Mucosa of stomach (tissue), 1 donor: ENCODE data around the gene NUB1.

Source experiments
- H3K27me3 ChIP-seq: one replicate; pipeline ENCODE4 v1.7.0; 2013; ENCODE audit warnings: mild to moderate bottlenecking, low read length; ENCODE audit not compliant: control insufficient read depth, insufficient read depth
- H3K36me3 ChIP-seq: one replicate; pipeline ENCODE4 v1.7.0; 2013; ENCODE audit warnings: low read length; ENCODE audit not compliant: control insufficient read depth, insufficient read depth
- H3K4me1 ChIP-seq: one replicate; pipeline ENCODE4 v1.7.0; 2013; ENCODE audit warnings: mild to moderate bottlenecking, low read length; ENCODE audit not compliant: control insufficient read depth, insufficient read depth
- H3K4me3 ChIP-seq: one replicate; pipeline ENCODE4 v1.7.0; 2013; ENCODE audit warnings: low read length
- H3K9ac ChIP-seq: one replicate; pipeline ENCODE4 v1.7.0; 2013; ENCODE audit warnings: mild to moderate bottlenecking, low read length, moderate library complexity
- H3K9me3 ChIP-seq: one replicate; pipeline ENCODE4 v1.7.0; 2013; ENCODE audit warnings: mild to moderate bottlenecking, low read length, moderate library complexity; ENCODE audit not compliant: control insufficient read depth
- donor health status: Pancreatic carcinoma.

NUB1 gene

GRCh38 chr7:151306860-151307259 is 34.8 kb upstream of the NUB1 start:
- Histone ChIP-seq H3K9me3 (peaks cover 5% of the 10 kb centered on the region), H3K27me3 (peaks cover 34% of the 10 kb centered on the region), H3K4me3 (no peak overlapping the region), H3K4me1 (peaks cover 8% of the 10 kb centered on the region), H3K36me3 (no peaks in the 10 kb centered on the region), H3K9ac (no peak overlapping the region)

GRCh38 chr7:151307536-151307935 is 34.1 kb upstream of the NUB1 start:
- Histone ChIP-seq H3K36me3 (no peaks in the 10 kb centered on the region), H3K4me3 (no peak overlapping the region), H3K4me1 (peaks cover 8% of the 10 kb centered on the region), H3K27me3 (peaks cover 27% of the 10 kb centered on the region), H3K9ac (no peak overlapping the region), H3K9me3 (peaks cover 5% of the 10 kb centered on the region)

- Histone ChIP-seq H3K4me1 (peaks cover 6% of the 10 kb centered on the region), H3K9me3 (peaks cover 5% of the 10 kb centered on the region), H3K4me3 (no peak overlapping the region), H3K36me3 (no peaks in the 10 kb centered on the region), H3K27me3 (peaks cover 21% of the 10 kb centered on the region), H3K9ac (no peak overlapping the region)
Measured at GRCh38 chr7:151308256-151308655, 33.4 kb upstream of the NUB1 start.

- Histone ChIP-seq H3K27me3 (peaks cover 16% of the 10 kb centered on the region), H3K9me3 (peaks cover 5% of the 10 kb centered on the region), H3K9ac (no peak overlapping the region), H3K4me3 (no peak overlapping the region), H3K4me1 (peaks cover under 1% of the 10 kb centered on the region), H3K36me3 (no peaks in the 10 kb centered on the region)
Measured at GRCh38 chr7:151308791-151309190, 32.8 kb upstream of the NUB1 start.

- H3K4me1 ChIP-seq: no peaks in the 10 kb centered on the region
Measured at GRCh38 chr7:151309311-151309710, 32.3 kb upstream of the NUB1 start.

GRCh38 chr7:151310578-151310977 is 31.0 kb upstream of the NUB1 start:
- Histone ChIP-seq H3K9me3 (peaks cover 5% of the 10 kb centered on the region), H3K27me3 (peaks cover 7% of the 10 kb centered on the region), H3K9ac (no peak overlapping the region), H3K4me3 (no peak overlapping the region), H3K36me3 (no peaks in the 10 kb centered on the region), H3K4me1 (no peaks in the 10 kb centered on the region)

More at GRCh38 chr7:151309311-151309710, 32.3 kb upstream of the NUB1 start:
- H3K9me3 ChIP-seq: peaks cover 5% of the 10 kb centered on the region
- H3K4me3 ChIP-seq: no peak overlapping the region
- H3K27me3 ChIP-seq: peaks cover 13% of the 10 kb centered on the region
- no peak overlapping the region for H3K9ac ChIP-seq
- H3K36me3 ChIP-seq: no peaks in the 10 kb centered on the region

- no peaks in the 10 kb centered on the region for H3K36me3 ChIP-seq
- no peaks in the 10 kb centered on the region for H3K4me1 ChIP-seq
- no peak overlapping the region for H3K4me3 ChIP-seq
- H3K27me3 ChIP-seq: peaks cover 7% of the 10 kb centered on the region
- peaks cover 5% of the 10 kb centered on the region for H3K9me3 ChIP-seq
- H3K9ac ChIP-seq: no peak overlapping the region
Measured at GRCh38 chr7:151311294-151311864, 30.2 kb upstream of the NUB1 start.

GRCh38 chr7:151312356-151312755 is 29.3 kb upstream of the NUB1 start:
- Histone ChIP-seq H3K36me3 (no peaks in the 10 kb centered on the region), H3K4me3 (no peak overlapping the region), H3K4me1 (no peaks in the 10 kb centered on the region), H3K9ac (no peak overlapping the region), H3K9me3 (peaks cover 5% of the 10 kb centered on the region), H3K27me3 (peaks cover 4% of the 10 kb centered on the region)

- no peaks in the 10 kb centered on the region for H3K4me1 ChIP-seq
- no peaks in the 10 kb centered on the region for H3K27me3 ChIP-seq
- no peaks in the 10 kb centered on the region for H3K36me3 ChIP-seq
- H3K9ac ChIP-seq: no peak overlapping the region
- peaks cover 5% of the 10 kb centered on the region for H3K9me3 ChIP-seq
- no peak overlapping the region for H3K4me3 ChIP-seq
Measured at GRCh38 chr7:151312831-151313809, 28.5 kb upstream of the NUB1 start.

GRCh38 chr7:151313857-151314256 is 27.8 kb upstream of the NUB1 start:
- no peak overlapping the region for H3K9ac ChIP-seq
- H3K4me1 ChIP-seq: no peaks in the 10 kb centered on the region
- no peaks in the 10 kb centered on the region for H3K27me3 ChIP-seq

GRCh38 chr7:151314401-151314800 is 27.2 kb upstream of the NUB1 start:
- no peak overlapping the region for H3K4me3 ChIP-seq
- H3K9ac ChIP-seq: no peak overlapping the region
- H3K36me3 ChIP-seq: no peaks in the 10 kb centered on the region
- H3K4me1 ChIP-seq: no peaks in the 10 kb centered on the region
- no peaks in the 10 kb centered on the region for H3K27me3 ChIP-seq
- peaks cover 5% of the 10 kb centered on the region for H3K9me3 ChIP-seq

More at GRCh38 chr7:151313857-151314256, 27.8 kb upstream of the NUB1 start:
- Histone ChIP-seq H3K36me3 (no peaks in the 10 kb centered on the region), H3K4me3 (no peak overlapping the region), H3K9me3 (peaks cover 5% of the 10 kb centered on the region)

- Histone ChIP-seq H3K36me3 (no peaks in the 10 kb centered on the region), H3K9ac (no peak overlapping the region), H3K4me3 (no peak overlapping the region), H3K27me3 (no peaks in the 10 kb centered on the region), H3K4me1 (no peaks in the 10 kb centered on the region), H3K9me3 (peaks cover 5% of the 10 kb centered on the region)
Measured at GRCh38 chr7:151315038-151315655, 26.5 kb upstream of the NUB1 start.
